NT2/D1 (cell line): ENCODE results near the gene FLII.

Experiments
- YY1 ChIP-seq: IDR thresholded peaks from 2 replicates; pipeline ENCODE4 v1.6.1; 2011; ENCODE audit not compliant: insufficient read length, insufficient read depth
- ZNF274 ChIP-seq: IDR thresholded peaks from 2 replicates; pipeline ENCODE4 v1.6.1; 2011; ENCODE audit warnings: mild to moderate bottlenecking, low read depth, low read length

- TF ChIP-seq YY1 (no peak), ZNF274 (no peak)
These were observed at the start of gene FLII for GRCh38 chr17:18258356-18259038.
